NCI-H526 (cell line): ENCODE data around the gene KIF25.
A peak's percentile ranks its signal among the peaks of the same experiment; 100 is the strongest.
"Not testable (repeated sequence)": the region's sequence is repeated elsewhere in the genome, so short reads cannot be mapped to it uniquely, and the experiment has no call there.

Experiments
- DNase-seq, 2 experiments: peaks; one replicate each; lab custom pipeline; 2025; lab: John Stamatoyannopoulos, UW

The KIF25 gene

GRCh38 chr6:167975458-167975857 lies 22.0 kb upstream of the KIF25 start:
- DNase-seq: no peak

GRCh38 chr6:167976116-167976657 lies 21.3 kb upstream of the KIF25 start:
- DNase-seq: not testable (repeated sequence)

GRCh38 chr6:167976708-167977107 lies 20.8 kb upstream of the KIF25 start:
- peak in 1 of 2 experiments; percentile 40 for DNase-seq

GRCh38 chr6:167977717-167978467 lies 19.6 kb upstream of the KIF25 start:
- no peak for DNase-seq

- no peak for DNase-seq
Measured at GRCh38 chr6:167978607-167979006, 18.9 kb upstream of the KIF25 start.

- no peak for DNase-seq
Measured at GRCh38 chr6:167979436-167980139, 17.9 kb upstream of the KIF25 start.

GRCh38 chr6:167980911-167981580 lies 16.4 kb upstream of the KIF25 start:
- DNase-seq: no peak

- DNase-seq: no peak
Measured at GRCh38 chr6:167981916-167982462, 15.5 kb upstream of the KIF25 start.

- no peak for DNase-seq
Measured at GRCh38 chr6:167984144-167984719, 13.2 kb upstream of the KIF25 start.

- DNase-seq: no peak
Measured at GRCh38 chr6:167984876-167985604, 12.4 kb upstream of the KIF25 start.

GRCh38 chr6:167985911-167986595 lies 11.4 kb upstream of the KIF25 start:
- DNase-seq: no peak

- DNase-seq: no peak
Measured at GRCh38 chr6:167987396-167988153, 9.9 kb upstream of the KIF25 start.

GRCh38 chr6:167988154-167988495 lies 9.3 kb upstream of the KIF25 start:
- DNase-seq: no peak

GRCh38 chr6:167988945-167989841 lies 8.3 kb upstream of the KIF25 start:
- DNase-seq: no peak

- DNase-seq: no peak
Measured at GRCh38 chr6:167990016-167990945, 7.2 kb upstream of the KIF25 start.

- no peak for DNase-seq
Measured at GRCh38 chr6:167993169-167993568, 4.3 kb upstream of the KIF25 start.

- DNase-seq: no peak
Measured at GRCh38 chr6:167993831-167994230, 3.6 kb upstream of the KIF25 start.

GRCh38 chr6:167995302-167995701 lies 2.2 kb upstream of the KIF25 start:
- DNase-seq: no peak
